GM19328 (cell line): Measurements from ENCODE around the gene IL20RB.

ENCODE experiments used
- ATAC-seq: cut with Tn5 transposase; IDR thresholded peaks from one replicate; pipeline ENCODE4 v1.9.1; 2021; ENCODE audit warnings: mild to moderate bottlenecking, moderate library complexity; ENCODE audit not compliant: unreplicated experiment

The IL20RB gene

GRCh38 chr3:136957751-136958288 is at the start of gene IL20RB:
Gene IL20RB (plus strand): TSS chr3:136957983. CDS start chr3:136958114, 131 bp downstream.
- no peak for ATAC-seq

GRCh38 chr3:136908297-136908696 is 49.5 kb upstream of the IL20RB start:
- ATAC-seq = no peak

GRCh38 chr3:136909187-136909586 is 48.6 kb upstream of the IL20RB start:
- ATAC-seq = no peak

GRCh38 chr3:136910697-136911096 is 47.1 kb upstream of the IL20RB start:
- ATAC-seq = no peak

- ATAC-seq = no peak
Measured at GRCh38 chr3:136913168-136913567, 44.6 kb upstream of the IL20RB start.

GRCh38 chr3:136914739-136915138 is 43.0 kb upstream of the IL20RB start:
- ATAC-seq = no peak

GRCh38 chr3:136916223-136916622 is 41.6 kb upstream of the IL20RB start:
- no peak for ATAC-seq

- ATAC-seq = no peak
Measured at GRCh38 chr3:136919799-136920580, 37.8 kb upstream of the IL20RB start.

- no peak for ATAC-seq
Measured at GRCh38 chr3:136920904-136921611, 36.7 kb upstream of the IL20RB start.

- no peak for ATAC-seq
Measured at GRCh38 chr3:136925425-136926190, 32.2 kb upstream of the IL20RB start.

GRCh38 chr3:136928240-136928639 is 29.5 kb upstream of the IL20RB start:
- no peak for ATAC-seq

- ATAC-seq = no peak
Measured at GRCh38 chr3:136929977-136930670, 27.7 kb upstream of the IL20RB start.

- no peak for ATAC-seq
Measured at GRCh38 chr3:136931606-136932005, 26.2 kb upstream of the IL20RB start.

- no peak for ATAC-seq
Measured at GRCh38 chr3:136932523-136932922, 25.3 kb upstream of the IL20RB start.

GRCh38 chr3:136932978-136933772 is 24.6 kb upstream of the IL20RB start:
- no peak for ATAC-seq

- ATAC-seq = no peak
Measured at GRCh38 chr3:136937175-136937574, 20.6 kb upstream of the IL20RB start.

GRCh38 chr3:136937851-136938250 is 19.9 kb upstream of the IL20RB start:
- ATAC-seq = no peak

GRCh38 chr3:136938334-136938733 is 19.4 kb upstream of the IL20RB start:
- ATAC-seq = no peak

GRCh38 chr3:136939489-136939888 is 18.3 kb upstream of the IL20RB start:
- ATAC-seq = no peak

- no peak for ATAC-seq
Measured at GRCh38 chr3:136942803-136943202, 15.0 kb upstream of the IL20RB start.
